8988T (cell line): ENCODE measurements around the gene CDCA8.
"Not testable (repeated sequence)": the region's sequence is repeated elsewhere in the genome, so short reads cannot be mapped to it uniquely, and the experiment has no call there.

Experiments used
- DNase-seq: peaks from one replicate; pipeline ENCODE4 v3.0.0; 2011

Gene CDCA8

DNA sequence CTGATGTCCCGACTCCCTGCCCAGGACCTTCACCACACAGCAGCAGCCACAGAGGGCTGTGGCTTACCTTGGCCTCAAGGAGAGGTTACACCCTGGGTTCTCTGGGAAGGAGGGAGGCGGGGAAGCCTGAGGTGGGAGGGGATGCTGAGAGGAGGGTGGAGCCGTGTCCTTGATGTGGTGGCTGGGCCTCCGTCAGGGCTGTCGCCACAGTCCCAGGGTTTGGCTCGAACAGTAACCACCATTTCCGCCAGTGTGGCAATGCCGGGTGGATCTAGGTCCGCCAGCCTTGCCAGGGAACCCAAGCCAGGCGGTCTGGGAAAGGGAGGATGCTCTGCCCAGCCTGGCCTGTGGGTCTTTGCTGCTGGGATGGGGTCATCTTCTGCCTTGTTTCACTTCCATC lies 18.4 kb upstream of the CDCA8 start:
- DNase-seq: no peak

DNA sequence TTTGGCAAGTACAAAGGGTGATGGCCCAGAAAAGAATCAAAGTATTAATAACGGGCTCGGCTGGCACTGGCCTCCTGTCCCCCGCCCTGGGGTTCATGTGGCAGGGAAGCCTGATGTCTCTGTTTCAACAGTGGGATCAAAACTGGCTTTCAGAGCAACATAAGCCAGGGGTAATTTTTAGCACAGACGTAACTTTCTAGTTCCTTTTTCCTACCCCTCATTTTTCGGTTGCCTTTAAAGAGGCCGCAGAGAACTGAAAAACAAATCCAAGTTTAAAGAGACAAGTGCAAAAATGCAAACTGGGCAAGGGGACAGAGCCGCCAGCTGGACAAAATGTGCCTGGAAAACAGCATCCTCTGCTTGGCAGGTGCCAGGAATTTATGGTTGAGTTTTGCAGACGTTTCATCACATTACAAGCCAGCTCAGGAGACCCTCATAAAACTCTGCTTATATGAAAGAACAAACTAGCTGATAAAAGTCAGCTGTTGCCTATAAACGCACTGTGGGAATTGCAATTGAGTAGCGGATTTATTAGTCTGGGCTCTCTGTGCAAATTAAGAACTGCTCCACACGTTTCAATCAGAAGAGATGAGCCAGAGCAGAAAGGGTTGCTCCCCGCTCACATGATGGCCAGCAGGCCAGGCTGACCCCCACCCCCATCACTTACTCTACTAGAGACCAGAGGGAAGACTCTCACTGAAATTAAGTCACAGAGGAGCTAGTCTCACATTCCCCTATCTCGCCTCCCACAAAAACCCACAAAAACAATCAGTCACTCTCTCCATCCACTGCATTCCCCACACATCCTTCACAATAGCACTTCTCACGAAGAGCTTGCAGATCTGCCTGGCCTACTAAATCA lies 15.8 kb upstream of the CDCA8 start:
- DNase-seq: no peak

DNA sequence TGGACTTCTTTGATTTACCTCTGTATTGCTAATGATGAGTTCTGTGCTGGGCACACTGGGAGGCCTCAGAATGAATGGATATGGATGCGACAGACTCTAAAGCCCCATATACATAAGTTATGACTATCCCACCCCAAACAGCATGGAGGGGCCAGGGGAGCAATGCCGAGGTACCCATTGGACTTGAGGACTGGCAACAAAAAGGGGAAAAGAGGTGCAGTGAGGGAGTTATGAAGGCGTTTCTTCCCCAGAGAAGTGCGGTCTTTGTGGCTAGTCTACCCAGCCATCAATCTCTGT lies 15.2 kb upstream of the CDCA8 start:
- DNase-seq: no peak

DNA sequence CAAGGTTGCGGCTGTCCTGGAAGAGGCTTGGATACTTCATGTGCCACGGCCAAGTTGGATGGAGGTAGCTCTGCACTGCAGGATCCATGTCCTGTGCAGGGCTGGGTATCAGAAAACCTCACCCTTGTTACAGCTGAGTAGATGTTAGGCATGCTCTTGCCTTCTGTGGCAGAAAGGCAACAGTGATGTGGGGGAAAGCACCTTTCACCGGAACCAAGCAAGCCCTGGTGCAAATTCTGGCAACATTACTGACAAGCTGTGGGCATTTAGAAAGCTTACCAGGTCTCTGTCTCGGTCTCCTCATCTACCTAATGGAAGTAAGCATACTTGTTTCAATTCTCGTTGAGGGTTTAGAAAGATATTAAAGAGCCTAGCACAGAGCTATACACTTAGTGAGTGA lies 14.5 kb upstream of the CDCA8 start:
- DNase-seq: no peak

DNA sequence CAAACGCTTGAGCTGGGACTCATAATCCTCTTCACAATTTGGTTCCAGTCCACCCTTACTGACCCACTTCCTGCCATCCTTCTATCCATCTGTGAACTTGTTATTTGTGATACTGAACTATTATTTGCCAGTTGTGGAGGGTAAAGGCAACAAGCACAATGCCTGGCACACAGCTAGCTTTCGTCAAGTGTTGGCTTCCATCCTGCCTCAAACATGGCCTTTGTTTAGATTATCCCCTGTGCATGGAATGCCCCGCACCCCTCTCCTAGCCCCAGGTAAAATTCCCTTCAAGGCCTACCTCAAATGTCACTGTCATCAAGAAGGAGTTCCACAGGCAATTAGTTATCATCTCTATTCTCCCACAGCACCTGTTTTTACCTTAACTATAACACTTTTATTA lies 11.4 kb upstream of the CDCA8 start:
- no peak for DNase-seq

DNA sequence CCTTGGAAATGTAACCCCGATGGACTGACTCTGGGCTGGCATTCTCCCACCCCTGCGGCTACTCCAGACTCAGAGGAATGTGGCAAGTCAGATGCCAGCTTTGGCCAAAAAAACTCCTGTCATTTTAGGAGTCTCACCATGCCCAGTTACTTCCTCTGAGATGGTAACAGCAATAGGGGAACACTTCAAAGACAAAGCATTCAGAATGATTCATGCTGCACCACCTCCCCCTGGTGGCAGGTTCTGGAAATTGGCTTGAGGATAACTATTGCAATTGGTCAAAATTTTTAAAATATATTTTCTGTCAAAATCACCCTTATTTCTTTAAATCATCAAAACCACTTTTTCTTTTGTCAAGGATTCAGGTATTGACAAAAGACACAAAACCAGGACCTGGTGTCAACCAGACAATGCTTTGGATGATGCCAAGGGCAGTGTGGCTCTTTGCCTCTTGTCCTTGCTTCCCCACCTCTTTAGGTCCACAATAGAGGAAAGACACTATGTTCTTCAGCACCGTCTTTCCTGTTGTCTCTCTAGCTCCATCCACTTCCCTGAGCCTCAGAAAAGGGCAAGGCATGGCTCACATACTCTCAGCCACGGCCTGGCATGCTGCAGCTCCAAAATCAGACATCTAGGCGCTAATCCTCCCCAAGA lies 9.9 kb upstream of the CDCA8 start:
- DNase-seq: no peak

DNA sequence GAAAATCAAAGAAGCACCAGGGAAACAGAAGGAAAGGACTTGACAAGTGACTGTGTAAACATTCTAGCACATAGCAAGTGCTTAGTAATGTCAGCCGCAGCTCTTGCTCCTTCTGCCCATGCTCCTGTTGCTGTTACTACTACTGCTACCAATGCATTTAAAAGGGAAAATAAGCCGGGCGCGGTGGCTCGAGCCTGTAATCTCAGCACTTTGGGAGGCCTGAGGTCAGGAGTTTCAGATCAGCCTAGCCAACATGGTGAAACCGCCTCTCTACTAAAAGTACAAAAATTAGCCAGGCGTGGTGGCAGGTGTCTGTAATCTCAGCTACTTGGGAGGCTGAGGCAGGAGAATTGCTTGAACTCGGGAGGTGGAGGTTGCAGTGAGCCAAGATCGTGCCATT lies 8.1 kb upstream of the CDCA8 start:
- not testable (repeated sequence) for DNase-seq

DNA sequence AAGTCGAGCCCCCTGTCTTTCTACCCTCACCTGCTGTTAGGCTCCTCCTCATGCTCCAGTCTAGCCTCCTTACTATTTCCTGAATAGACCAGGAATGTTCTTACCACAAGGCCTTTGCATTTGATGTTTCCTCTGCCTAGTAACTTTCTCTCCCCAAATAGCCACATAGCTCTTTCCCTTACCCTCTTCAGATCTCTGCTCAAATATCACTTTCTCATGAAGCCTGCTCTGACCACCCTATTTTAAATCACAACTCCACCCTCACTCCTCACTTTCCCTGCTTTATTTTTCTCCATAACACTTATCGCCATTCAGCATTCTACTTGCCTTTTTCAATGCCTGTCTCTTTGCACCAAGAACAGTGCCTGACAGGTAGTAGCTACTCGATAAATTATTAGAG lies 6.6 kb upstream of the CDCA8 start:
- DNase-seq: no peak

DNA sequence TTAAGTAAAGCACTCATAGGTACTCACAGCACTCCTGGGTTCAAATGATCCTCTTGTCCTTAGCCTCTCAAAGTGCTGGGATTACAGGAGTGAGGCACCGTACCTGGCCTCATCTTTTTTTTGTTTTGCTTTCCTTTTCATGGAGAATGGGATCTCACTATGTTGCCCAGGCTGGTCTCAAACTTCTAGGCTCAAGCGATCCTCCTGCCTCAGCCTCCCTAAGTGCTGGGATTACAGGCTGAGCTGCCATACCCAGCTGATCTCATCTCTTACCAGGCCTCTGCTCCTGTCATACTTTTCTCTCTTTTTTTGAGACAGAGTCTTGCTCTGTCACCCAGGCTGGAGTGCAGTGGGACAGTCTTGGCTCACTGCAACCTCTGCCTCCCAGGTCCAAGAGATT lies 4.6 kb upstream of the CDCA8 start:
- DNase-seq: not testable (repeated sequence)

DNA sequence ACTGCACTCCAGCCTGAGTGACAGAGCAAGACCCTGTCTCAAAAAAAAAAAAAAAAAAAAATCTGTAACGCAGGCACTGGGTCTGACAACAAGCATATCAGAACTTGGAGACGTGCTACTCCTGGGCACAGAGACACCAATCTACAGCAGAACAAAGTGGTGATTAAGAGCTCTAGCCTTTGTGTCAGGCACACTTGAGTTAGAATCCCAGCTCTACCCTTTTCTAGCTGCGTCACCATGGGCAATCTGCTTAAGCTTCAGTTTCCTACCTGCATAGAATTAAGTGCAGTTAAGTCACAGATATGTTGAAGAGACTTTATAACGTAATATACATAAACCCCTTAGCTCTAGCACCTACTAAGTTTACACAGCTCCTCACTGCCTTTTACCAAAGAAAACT lies 3.4 kb upstream of the CDCA8 start:
- DNase-seq: no peak

DNA sequence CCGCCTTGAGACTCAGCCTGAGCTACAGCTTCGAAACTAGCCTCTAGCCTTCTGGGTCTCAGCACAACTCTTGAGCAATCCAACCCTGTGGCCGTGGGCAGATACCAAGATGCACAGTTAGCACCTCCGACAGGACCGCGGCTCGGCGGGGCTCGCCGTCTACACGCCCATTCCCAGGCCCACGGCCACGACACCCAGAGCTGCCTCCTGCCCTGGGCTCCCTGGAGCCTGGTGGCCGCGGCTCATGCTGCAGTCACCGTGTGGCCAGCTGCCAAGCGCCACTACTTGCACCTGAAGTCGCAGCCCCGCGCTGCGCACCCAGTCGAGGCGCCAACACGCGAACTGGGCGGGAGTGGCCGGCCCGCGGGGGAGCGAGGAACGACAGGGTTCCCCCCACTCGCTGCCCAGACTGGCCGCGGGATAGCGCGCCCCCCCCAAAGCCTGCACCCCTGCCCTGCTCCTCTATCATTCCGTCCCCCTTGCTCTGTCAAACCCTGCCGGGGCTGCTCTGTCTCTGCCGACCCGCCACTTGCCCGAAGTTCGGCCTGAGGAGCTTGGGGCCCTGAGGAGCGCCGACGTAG lies 729 bp upstream of the CDCA8 start:
- DNase-seq: no peak

DNA sequence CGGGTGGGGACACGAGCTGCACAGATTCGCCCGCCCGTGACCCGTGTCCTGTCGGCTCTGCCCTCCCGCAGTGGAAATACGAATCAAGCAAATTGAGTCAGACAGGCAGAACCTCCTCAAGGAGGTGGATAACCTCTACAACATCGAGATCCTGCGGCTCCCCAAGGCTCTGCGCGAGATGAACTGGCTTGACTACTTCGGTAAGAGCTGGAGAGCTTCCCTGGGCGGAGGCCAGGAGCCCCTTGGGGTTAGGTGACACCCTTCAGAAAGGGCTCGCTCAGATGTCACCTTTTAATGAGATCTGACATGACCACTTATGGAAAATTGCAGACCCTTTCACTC lies 489 bp downstream of the CDCA8 start:
- no peak for DNase-seq

DNA sequence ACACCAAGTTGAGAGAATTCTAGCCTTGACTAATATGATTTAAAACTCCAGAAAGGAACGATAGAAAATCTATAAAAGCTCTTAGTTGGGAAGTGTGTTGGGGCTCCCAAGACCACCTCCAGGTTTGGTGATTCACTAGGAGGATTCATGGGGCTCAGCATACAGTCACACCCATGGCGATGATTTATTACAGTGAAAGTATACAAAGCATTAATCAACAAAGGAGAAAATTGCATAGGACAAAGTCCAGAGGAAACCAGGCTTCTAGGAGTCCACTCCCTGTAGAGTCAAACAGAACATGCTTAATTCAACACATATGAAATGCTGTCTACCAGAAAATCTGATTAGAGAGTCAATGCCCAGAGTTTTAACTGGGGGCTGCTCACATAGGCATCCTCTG lies 4.8 kb downstream of the CDCA8 start:
- no peak for DNase-seq

DNA sequence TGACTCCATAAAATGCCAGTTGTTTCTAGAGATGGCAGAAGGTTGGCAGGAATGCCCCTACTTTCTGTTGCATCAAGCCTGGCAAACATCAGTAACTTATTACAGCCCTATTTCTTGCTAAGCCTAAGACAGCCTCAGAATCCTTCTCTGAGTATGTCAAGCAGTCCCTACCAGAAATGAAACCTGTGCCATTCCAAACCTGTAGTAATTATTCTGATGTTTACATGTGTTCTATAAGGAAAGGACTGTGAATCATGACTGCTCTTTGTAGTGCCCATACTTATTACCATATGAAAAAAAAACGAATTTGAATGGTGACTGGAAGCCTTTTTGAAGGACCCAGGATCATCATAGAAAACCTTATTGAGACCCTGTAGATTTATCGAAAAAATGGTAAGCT lies 5.4 kb downstream of the CDCA8 start:
- no peak for DNase-seq

DNA sequence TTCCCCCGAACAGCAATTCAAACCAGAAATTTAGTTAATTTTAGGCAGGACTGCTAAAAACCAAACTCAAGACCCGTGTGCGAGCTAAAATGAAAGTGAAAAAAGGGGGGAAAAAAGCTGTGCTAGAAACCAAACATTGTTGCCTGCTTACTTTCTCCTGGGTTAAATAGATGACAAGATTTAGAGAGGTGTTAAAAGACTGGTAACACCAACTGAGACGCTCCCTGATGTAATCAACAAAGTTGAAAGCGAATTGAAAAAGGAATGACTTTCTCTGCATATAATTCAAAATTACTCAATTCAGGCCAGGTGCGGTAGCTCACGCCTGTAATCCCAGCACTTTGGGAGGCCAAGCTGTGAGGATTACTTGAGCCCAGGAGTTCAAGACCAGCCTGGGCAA lies 6.8 kb downstream of the CDCA8 start:
- no peak for DNase-seq

DNA sequence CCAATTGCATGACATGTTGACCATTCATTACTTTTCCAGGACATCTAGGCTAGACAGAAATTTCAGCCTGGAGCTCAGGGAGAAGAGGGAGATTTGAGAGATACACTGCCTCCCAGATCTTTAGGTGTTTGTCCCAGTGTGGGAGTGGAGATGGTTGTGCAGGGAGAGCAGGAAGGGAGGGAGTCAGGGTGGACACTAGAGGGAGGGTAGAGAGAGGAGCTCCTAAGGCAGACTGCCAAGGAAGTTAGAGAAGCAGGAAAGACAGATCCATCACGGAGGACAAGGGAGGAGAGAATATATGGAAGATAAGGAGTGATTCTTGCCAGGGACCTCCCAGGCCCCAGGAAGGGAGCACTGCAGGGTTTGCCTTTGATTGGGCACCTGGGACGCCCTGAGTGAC lies 8.7 kb downstream of the CDCA8 start:
- DNase-seq: no peak

DNA sequence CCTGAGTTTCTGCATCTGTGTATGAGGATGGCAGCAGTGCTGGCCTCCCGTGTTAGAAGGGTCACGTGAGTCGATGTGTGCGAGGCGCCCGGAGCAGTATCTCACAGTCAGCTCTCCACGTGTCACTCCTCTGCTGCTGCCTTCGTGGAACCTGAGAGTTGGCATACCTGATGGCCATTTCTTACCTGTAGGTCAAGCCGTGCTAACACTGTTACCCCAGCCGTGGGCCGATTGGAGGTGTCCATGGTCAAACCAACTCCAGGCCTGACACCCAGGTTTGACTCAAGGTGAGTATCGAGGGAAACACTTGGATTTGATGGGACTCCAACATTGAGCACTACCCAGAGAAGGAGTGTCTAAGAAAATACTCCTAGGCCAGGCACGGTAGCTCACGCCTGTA lies 10.7 kb downstream of the CDCA8 start:
- no peak for DNase-seq

DNA sequence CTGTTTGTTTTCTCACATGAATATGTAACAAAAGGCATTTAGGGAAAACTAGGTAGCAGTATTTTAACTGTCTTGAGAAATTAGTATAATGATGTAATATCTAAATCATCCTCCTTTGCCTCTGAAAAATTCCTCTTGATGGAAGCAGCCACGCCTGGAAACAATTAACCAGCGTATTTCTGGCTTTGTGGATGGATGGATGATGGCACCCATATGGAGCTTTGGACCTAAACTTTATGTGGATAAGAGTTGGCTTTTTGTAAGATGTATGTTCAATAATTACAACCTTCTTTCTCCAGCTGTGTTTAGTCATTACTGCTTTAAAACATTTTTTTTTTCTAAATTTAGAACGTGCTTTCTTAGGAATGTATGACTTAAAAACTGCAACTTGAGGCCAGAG lies 12.7 kb downstream of the CDCA8 start:
- DNase-seq: no peak

DNA sequence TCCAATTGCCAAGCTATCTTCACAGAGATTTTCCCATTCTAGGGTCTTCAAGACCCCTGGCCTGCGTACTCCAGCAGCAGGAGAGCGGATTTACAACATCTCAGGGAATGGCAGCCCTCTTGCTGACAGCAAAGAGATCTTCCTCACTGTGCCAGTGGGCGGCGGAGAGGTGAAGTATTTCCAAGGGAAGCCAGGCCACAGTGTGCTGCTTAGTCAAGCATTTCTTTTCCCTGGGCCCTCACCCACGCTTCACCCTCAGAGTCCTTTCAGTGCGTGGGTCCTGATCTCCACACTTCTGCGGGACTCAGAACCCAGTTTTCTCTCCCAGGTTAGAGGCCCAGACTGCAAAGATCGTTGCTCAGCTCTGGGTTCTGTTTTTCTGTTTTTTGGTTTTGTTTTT lies 13.1 kb downstream of the CDCA8 start:
- DNase-seq: no peak

DNA sequence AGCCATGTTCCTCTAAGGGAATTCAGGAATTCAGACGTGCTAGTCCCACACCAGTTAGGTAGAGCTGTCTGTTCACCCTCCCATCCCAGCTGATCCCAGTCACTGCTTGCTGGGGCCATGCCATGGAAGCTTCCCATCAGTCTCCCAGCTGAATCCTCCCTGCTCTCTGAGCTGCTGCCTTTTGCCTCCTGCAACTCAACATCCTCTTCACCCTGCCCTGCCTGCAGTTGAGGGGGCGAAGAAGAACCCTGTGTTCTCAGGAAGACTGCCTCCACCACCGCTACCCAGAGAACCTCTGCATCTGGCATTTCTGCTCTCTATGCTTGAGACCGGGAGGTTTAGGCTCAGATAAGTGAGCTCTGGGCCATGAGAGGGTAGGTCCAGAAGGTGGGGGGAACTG lies 16.2 kb downstream of the CDCA8 start:
- DNase-seq: no peak

DNA sequence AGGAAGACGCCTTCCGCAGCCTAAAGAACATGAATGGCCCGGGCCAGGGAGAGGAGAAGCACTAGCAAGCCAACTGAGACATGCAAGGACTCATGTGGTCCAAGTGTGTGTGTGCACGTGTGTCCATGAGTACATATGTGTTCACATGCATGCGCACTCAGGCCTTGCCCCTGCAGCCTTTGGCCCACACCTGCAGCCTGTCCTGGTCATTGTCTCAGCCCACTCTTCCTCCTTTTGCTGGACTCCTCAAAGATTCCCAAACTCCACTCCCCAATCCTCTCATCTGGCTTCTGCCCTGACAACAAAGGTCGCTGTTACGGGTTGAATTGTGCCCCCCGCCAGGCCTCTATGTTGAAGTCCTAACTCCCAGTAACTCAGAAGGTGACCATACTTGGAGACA lies 21.9 kb downstream of the CDCA8 start:
- DNase-seq: no peak

DNA sequence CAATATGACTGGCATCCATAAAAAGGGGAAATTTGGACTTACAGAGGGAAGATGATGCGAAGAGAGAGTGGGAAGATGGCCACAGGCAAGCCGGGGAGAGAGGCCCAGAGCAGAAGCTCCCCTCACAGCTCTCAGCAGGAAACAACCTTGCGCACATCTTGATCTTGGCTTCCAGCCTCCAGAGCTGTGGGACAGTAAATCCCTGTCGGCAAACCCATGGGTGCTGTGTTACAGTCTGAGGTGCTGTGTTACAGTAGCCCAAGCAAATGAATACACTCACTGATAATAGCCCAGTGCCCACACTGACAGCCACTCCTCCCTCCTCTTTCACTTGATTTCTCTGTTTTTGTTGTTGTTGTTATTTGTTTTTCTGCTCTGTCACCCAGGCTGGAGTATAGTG lies 22.4 kb downstream of the CDCA8 start:
- DNase-seq: no peak

DNA sequence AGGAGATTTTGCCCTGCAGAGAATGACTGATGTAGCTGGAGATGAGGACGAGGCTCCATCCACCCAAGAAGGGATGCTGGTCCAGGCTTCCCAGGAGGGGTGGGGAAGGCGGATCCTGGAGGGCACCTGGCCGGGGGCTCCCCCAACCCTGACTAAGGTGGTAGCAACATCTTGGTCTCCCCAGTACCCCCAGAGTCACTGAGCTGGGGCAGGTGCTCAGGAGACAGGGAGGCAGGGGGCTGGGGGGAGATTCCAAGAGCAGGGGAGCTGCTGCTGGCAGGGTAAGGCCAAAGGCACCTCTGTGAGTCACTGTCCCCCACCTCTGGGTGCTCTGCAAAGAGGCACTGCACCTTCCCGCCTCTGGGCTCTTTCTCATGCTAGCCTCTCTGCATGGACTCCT lies 24.0 kb downstream of the CDCA8 start:
- DNase-seq: no peak

DNA sequence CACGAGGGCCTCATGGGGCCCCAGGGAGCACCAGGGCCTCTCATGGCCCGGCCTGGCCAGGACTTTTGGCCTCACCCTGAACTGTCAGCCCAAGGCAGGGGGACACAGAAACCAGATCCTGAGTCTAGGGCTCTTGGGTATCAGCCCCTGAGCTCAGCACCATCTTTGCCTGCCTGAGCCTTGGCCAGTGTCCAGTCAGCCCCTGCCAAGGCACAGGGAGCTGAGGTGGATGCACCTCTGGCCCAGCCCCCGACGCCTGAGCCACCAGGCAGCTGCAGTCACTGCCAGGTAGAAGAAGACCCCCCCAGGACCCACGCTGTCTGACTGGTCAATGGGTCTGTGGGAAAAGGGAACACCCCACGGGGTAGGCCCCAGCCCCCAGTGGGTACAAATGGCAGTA lies 25.3 kb downstream of the CDCA8 start:
- DNase-seq: no peak
